Renal pelvis (tissue), 12 donors: Measurements from ENCODE around the gene CHD1. TPM values are rescaled to one million over a fixed set of nuclear protein-coding genes. Genes with fewer than 3 reads are reported as not detected.
"Not testable (repeated sequence)": the region's sequence is repeated elsewhere in the genome, so short reads cannot be mapped to it uniquely, and the experiment has no call there.

Source experiments
- DNase-seq: peaks from one replicate; pipeline ENCODE4 v3.0.0-alpha.2; 2013
- long read RNA-seq, 16 experiments: transcript quantifications; one replicate each; lab custom pipeline, GENCODE V29; 2026
- polyA plus RNA-seq, 3 donors: library from polyadenylated mRNA; unstranded; fragments of 120-200 nt; gene quantifications; one replicate each; pipeline ENCODE4 v1.2.1, GENCODE V29; 2013; ENCODE audit not compliant: insufficient read length in 3 of 3

CHD1 gene
- 10 to 100 TPM; 62.8 to 77.0 (median 72.7) TPM for polyA plus RNA-seq
- long read RNA-seq, donor 1, full-length matches to known transcripts: 13 of 13 reads
- long read RNA-seq, donor 1, partial matches to known transcripts: 0 of 13 reads
- long read RNA-seq, donor 1, other reads (novel, unspliced or antisense): 0 of 13 reads
- long read RNA-seq, donor 2, transcript CHD1-205 (4 exons, 724 nt): major isoform, 9 of 13 reads
- long read RNA-seq, donor 2, partial matches to known transcripts: 0 of 13 reads
- long read RNA-seq, donor 2, other reads (novel, unspliced or antisense): 0 of 13 reads
- long read RNA-seq, donor 3, transcript CHD1-205 (4 exons, 724 nt): major isoform, 5 of 10 reads
- long read RNA-seq, donor 3, partial matches to known transcripts: 0 of 10 reads
- long read RNA-seq, donor 3, other reads (novel, unspliced or antisense): 0 of 10 reads
- long read RNA-seq, donor 4, transcript CHD1-205 (4 exons, 724 nt): major isoform, 7 of 11 reads
- long read RNA-seq, donor 4, partial matches to known transcripts: 0 of 11 reads
- long read RNA-seq, donor 4, other reads (novel, unspliced or antisense): 0 of 11 reads
- long read RNA-seq, donor 5, partial matches to known transcripts: 0 of 2 reads
- long read RNA-seq, donor 5, other reads (novel, unspliced or antisense): 0 of 2 reads
- long read RNA-seq, donor 6, transcript CHD1-205 (4 exons, 724 nt): major isoform, 5 of 8 reads
- long read RNA-seq, donor 6, partial matches to known transcripts: 0 of 8 reads
- long read RNA-seq, donor 6, other reads (novel, unspliced or antisense): 0 of 8 reads
- long read RNA-seq, donor 7, transcript CHD1-205 (4 exons, 724 nt): major isoform, 12 of 20 reads
- long read RNA-seq, donor 7, partial matches to known transcripts: 6 of 20 reads
- long read RNA-seq, donor 7, other reads (novel, unspliced or antisense): 0 of 20 reads
- long read RNA-seq, donor 8, partial matches to known transcripts: 0 of 9 reads
- long read RNA-seq, donor 8, other reads (novel, unspliced or antisense): 0 of 9 reads
- long read RNA-seq, donor 9, full-length matches to known transcripts: 12 of 17 reads
- long read RNA-seq, donor 9, partial matches to known transcripts: 5 of 17 reads
- long read RNA-seq, donor 9, other reads (novel, unspliced or antisense): 0 of 17 reads
- long read RNA-seq, donor 10, transcript CHD1-205 (4 exons, 724 nt): major isoform, 16 of 25 reads
- long read RNA-seq, donor 10, partial matches to known transcripts: 5 of 25 reads
- long read RNA-seq, donor 10, other reads (novel, unspliced or antisense): 0 of 25 reads
- long read RNA-seq, donor 11, transcript CHD1-205 (4 exons, 724 nt): major isoform, 7 of 15 reads
- long read RNA-seq, donor 11, partial matches to known transcripts: 6 of 15 reads
- long read RNA-seq, donor 11, other reads (novel, unspliced or antisense): 0 of 15 reads
- long read RNA-seq, donor 12, full-length matches to known transcripts: 27 of 34 reads
- long read RNA-seq, donor 12, partial matches to known transcripts: 7 of 34 reads
- long read RNA-seq, donor 12, other reads (novel, unspliced or antisense): 0 of 34 reads
- long read RNA-seq, donor 13, transcript CHD1-205 (4 exons, 724 nt): major isoform, 6 of 12 reads
- long read RNA-seq, donor 13, partial matches to known transcripts: 5 of 12 reads
- long read RNA-seq, donor 13, other reads (novel, unspliced or antisense): 0 of 12 reads
- long read RNA-seq, donor 14, transcript CHD1-205 (4 exons, 724 nt): major isoform, 14 of 32 reads
- long read RNA-seq, donor 14, partial matches to known transcripts: 12 of 32 reads
- long read RNA-seq, donor 14, other reads (novel, unspliced or antisense): 0 of 32 reads
- long read RNA-seq, donor 15, full-length matches to known transcripts: 12 of 12 reads
- long read RNA-seq, donor 15, partial matches to known transcripts: 0 of 12 reads
- long read RNA-seq, donor 15, other reads (novel, unspliced or antisense): 0 of 12 reads
- long read RNA-seq, donor 16, transcript CHD1-205 (4 exons, 724 nt): major isoform, 9 of 12 reads
- long read RNA-seq, donor 16, partial matches to known transcripts: 0 of 12 reads
- long read RNA-seq, donor 16, other reads (novel, unspliced or antisense): 0 of 12 reads

DNA sequence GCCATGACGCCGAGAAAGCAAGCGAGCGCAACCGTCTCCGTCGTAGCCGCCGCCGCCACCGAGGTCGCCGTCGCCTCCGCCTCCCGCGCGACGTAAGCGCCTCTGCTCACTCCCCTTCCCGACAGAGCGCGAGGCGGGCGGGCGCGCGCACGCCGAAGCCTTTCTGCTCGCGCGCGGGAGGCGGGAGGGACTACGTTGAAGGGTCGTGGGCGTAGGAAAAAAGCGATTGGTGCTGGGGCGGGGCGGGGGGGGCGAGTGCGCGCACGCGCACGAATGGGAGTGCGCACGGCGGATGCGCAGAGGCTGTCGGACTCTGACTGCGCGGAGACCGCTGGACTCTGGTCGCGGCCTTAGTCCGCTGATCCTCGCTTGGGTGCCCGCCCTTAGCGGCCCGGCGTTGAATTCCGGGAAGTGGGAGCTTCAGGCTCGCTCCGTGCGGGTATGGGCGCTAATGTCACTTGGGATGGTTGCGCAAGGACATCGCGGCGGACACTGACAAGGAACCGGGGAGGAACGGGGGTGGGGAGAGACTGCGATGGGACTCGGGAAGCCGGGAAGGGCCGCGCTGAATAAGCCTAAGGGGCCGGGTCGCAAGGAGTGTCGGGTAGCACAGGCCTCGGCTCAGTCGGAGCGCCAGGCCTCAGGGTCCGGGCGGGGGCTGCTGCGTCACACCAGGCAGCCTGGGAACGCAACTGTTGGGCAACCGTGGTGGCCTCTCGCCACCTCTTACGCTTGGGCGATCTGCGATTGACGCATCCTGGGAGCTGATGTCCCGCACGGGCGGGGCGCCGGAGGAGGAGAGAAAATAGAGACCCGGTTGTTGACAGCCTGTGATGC is at the start of gene CHD1:
Gene CHD1 (minus strand): TSS at position 135 of the 837 bp plus-strand sequence. CDS start 2,621 bp downstream, outside the sequence.
- DNase-seq: peak; percentile 96

DNA sequence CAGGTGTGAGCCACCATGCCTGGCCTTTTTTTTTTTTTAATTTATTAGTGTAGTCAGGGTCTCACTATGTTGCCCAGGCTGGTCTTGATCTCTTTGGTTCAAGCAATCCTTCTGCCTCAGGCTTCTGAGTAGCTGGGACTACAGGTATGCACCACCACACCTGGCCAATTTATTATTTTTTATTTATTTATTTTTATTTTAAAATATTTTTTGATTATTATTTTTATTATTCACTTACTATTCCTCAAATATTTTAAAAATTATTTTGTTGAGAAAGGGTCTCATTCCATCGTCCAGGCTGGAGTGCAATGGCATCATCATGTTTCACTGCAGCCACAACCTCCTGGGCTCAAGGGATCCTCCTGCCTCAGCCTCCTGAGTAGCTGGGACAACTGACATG is 49.7 kb upstream of the CHD1 start:
- DNase-seq: no peak

DNA sequence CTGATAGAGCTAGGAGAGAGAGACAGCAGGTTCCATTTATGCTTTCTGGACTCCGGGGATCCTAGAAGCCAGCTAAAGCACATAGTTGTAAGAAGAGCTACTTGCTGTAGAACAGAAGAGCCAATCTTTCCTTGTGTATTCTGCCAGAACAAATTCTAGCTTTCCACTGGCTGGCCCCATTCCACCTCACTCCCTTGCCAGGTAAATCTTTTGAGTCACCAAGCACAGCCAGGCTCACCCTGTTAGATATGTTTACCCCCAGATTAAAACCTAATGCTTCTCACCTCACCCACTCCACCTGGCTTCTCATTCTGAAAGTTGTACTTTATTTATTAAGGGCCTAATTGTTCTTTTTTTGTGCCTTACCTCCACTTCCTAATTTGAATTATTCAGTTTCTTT is 48.9 kb upstream of the CHD1 start:
- no peak for DNase-seq

DNA sequence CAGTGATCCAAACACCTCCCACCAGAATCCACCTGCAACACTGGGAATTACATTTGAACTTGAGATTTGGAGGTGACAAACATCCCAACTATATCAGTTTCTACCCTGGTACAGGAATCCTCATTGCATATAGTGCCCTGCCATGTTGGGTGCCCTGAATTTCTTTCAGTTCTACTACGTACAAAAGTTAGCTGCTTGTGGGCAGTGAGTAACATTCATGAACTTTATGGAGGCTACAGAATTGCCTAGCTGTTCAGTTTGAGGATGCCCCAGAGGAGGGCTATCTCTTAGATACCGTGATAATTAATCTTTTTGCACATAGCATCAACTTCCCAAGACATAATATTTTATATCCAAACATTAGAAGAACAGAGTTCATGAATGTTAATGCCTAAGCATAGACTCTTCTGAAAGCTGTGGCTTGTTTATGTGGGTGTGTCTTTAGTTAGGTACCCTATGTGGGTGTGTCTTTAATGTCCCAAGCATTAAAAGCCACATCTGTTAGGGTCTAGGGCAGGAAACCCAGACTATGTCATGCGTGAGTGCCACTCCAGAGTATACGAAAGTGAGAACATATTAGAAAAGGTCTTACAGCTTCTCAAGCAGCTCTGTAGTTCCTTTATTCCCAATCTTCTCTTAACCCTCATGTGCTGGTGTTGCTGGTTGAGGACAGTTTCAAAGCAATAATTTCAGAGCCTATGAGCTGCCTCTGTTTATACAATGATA is 47.0 kb upstream of the CHD1 start:
- no peak for DNase-seq

- DNase-seq: no peak
Measured at GRCh38 chr5:98975223-98975622, 46.4 kb upstream of the CHD1 start.

DNA sequence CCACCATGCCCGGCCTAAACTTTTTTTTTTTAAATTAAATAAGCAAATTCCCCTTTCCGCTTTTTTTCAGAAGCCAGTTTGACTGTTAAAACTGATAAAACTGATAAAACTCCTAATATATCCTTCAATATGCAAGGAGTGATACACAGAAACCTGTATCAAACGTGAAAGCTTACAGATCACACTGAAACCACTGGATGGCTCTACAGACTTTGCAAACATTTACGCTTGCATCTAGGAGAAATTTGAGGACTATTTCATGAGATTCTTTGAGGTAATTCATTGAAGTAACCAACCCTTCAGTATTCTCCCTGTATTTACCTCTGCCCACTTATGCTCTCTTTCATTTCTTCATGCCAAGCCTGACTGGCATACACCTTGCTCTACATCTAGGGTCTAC is 40.6 kb upstream of the CHD1 start:
- DNase-seq: no peak

- no peak for DNase-seq
Measured at GRCh38 chr5:98968056-98968564, 39.3 kb upstream of the CHD1 start.

GRCh38 chr5:98965226-98965625 is 36.4 kb upstream of the CHD1 start:
- DNase-seq: no peak

DNA sequence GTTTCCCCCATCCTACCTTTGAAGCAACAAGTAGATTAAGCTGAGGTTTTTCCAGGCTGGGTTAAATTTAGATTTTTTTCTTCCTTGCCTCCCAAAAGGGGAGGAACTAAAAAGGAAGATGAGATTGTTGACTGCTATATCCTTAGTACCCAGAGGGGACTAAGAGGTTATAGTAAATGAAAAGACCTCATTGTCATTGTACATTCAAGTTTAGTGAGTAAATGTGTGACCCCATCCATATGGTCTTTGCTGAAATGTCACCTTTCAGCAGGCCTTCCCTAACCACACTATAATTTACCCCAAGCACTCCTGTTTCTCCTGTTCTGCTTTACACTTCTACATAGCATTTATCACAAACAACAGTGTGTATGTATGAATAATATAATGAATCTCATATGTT is 35.8 kb upstream of the CHD1 start:
- no peak for DNase-seq

DNA sequence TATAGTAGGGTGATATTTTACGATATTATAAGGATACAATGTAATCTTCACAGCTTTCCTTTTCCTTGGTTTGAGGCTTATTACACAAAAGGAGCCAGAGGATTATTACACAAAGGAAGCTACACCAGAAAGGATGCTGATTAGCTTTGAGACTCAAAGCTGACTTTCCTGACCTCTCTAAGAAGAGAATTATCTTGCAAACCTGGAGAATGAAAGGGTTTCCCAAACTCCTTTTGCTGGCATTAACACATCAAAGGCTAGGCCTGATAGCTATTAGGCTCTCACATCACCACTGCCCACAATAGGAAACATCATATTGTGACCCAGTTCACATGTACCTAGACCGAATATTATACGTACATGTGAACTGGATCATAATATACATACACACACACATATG is 34.2 kb upstream of the CHD1 start:
- no peak for DNase-seq

- DNase-seq: no peak
Measured at GRCh38 chr5:98962587-98962986, 33.8 kb upstream of the CHD1 start.

GRCh38 chr5:98961665-98962344 is 33.0 kb upstream of the CHD1 start:
- no peak for DNase-seq

DNA sequence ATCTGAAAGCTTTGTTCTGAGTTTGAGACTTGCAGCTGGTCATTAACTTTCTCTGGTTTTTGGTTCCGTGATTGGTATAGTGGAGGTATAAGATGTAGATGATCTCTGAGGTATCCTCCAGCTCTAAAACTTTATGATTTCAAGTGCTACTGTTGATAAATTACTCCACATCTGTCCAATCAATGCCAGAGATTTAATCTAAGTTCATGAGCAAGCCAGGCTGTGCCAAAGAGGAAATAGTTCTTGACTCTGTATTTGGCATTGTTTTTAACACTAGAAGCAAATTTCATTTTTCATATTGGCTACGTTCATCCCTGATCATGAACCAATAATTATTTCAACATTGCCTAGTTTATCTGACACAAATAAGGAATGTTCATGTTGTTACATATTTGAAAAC is 28.5 kb upstream of the CHD1 start:
- no peak for DNase-seq

- DNase-seq: not testable (repeated sequence)
Measured at GRCh38 chr5:98955888-98956287, 27.1 kb upstream of the CHD1 start.

- not testable (repeated sequence) for DNase-seq
Measured at GRCh38 chr5:98955471-98955870, 26.7 kb upstream of the CHD1 start.

DNA sequence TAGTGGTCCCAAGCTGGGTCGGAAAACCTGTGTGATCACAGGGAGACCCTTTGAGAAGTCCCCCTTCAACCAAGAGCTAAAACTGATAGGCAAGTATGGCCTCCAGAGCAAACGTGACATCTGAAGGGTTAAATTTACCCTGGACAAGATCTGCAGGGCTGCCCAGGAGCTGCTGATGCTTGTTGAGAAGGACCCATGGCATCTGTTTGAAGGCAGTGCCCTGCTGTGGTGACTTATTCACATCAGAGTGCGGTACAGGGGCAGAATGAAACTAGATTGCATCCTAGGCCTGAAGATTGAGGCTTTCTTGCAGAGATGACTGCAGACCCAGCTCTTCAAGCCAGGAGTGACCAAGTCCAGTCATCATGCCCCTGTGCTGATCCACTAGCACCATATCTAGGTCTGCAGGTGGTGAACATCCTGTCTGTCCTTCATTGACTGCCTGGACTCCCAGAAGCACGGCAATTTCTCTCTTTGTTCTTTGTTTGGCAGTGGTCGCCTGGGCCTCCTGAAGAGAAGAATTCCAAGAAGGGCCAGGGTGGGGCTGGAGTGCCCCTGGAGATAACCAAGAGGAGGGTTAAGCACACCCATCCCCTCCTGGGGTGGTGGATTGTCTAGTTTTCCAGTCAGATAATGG is 25.7 kb upstream of the CHD1 start:
- DNase-seq: no peak

GRCh38 chr5:98942847-98943246 is 14.0 kb upstream of the CHD1 start:
- no peak for DNase-seq
